ENCODE data around the gene PLXNA4. TPM values are rescaled to one million over a fixed set of nuclear protein-coding genes. Genes with fewer than 3 reads are reported as not detected.

Gene PLXNA4
- total and polyA plus RNA-seq, 2 donors (not counting 1 experiment from before 2014, with no cell fraction given) = not detected

DNA sequence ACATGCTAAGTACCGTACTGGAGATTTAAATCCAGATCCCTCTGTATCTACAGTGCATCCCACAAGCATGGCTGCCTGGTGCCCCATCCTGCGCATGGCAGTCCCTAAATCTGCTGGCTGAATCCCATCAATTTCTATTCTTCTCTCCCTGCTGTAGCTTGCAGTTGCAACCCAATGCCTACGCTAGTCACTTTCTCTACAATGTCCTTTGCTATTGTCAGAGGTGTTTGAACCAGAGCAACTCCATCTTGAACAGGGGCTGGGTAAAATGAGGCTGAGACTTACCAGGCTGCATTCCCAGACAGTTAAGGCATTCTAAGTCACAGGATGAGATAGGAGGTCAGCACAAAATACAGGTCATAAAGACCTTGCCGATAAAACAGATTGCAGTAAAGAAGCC, 461.2 kb downstream of the PLXNA4 start:
- no peaks in the 10 kb centered on the region for H3K4me1 ChIP-seq (ENCODE audit: control insufficient read depth in 2 of 2, insufficient read depth in 2 of 2, low read length in 2 of 2)
- no peak overlapping the region for H3K4me2 ChIP-seq (replicated peaks; ENCODE audit: low read depth, low read length, poor library complexity, severe bottlenecking)
- 95% methylated on average over 3 of the region's 4 CpGs for WGBS (ENCODE audit: insufficient coverage)
- no peaks in the 10 kb centered on the region for H4K20me1 ChIP-seq (ENCODE audit: control insufficient read depth, insufficient read depth, low read length, poor library complexity, severe bottlenecking)
- no peaks in the 10 kb centered on the region for H3K36me3 ChIP-seq (replicated peaks in 1 of 2; ENCODE audit: control extremely low read depth in 1 of 2, control insufficient read depth in 1 of 2, extremely low read depth in 1 of 2, insufficient read depth in 2 of 2, low read length in 1 of 2)
- ATAC-seq (ENCODE audit: low read depth) (no peak), DNase-seq (no peak)
- H3K79me2 ChIP-seq (ENCODE audit: control insufficient read depth, insufficient read depth, low read length) = no peaks in the 10 kb centered on the region
- no peak overlapping the region for H3K4me3 ChIP-seq (ENCODE audit: control extremely low read depth in 1 of 5, extremely low read depth in 1 of 5, insufficient read depth in 1 of 5, low read depth in 2 of 5, low read length in 4 of 5)
- no peak overlapping the region for H3K9ac ChIP-seq (ENCODE audit: low read length)
- H3K27me3 ChIP-seq (replicated peaks in 1 of 4; ENCODE audit: control extremely low read depth in 1 of 4, control insufficient read depth in 3 of 4, insufficient read depth in 4 of 4, low read length in 3 of 4) = no peaks in the 10 kb centered on the region
- POLR2A ChIA-PET = no interaction called here
- no peak overlapping the region for H3K27ac ChIP-seq (ENCODE audit: low read length in 2 of 2)
- Mint-ChIP-seq H3K9me3 (ENCODE audit: insufficient read depth) (no peaks in the 10 kb centered on the region), H3K4me1 (no peaks in the 10 kb centered on the region), H3K27me3 (no peaks in the 10 kb centered on the region), H3K4me3 (no peak overlapping the region), H3K27ac (no peak overlapping the region)
- TF ChIP-seq EZH2 (IDR thresholded peaks at IDR 0.05; ENCODE audit: borderline replicate concordance, insufficient read depth, low read depth, low read length, poor library complexity, severe bottlenecking) (no peak), CTCF (IDR thresholded peaks at IDR 0.05) (no peak)
- H3K9me3 ChIP-seq (ENCODE audit: control extremely low read depth in 1 of 3, control insufficient read depth in 2 of 3, insufficient read depth in 1 of 3, low read length in 2 of 3) = peaks cover 0 to 12% (median 0%) of the 10 kb centered on the region in 3 donors
- CTCF ChIA-PET = no interaction called here
- intact Hi-C loops (cut with micrococcal nuclease) = no loop called here
- H2AFZ ChIP-seq (ENCODE audit: insufficient read depth, low read depth, low read length, poor library complexity, severe bottlenecking) = no peak overlapping the region

GRCh38 chr7:132114411-132114810, 461.9 kb downstream of the PLXNA4 start:
- CTCF ChIA-PET = no interaction called here
- Histone ChIP-seq H3K9ac (ENCODE audit: low read length) (no peak overlapping the region), H3K27me3 (replicated peaks in 1 of 4; ENCODE audit: control extremely low read depth in 1 of 4, control insufficient read depth in 3 of 4, insufficient read depth in 4 of 4, low read length in 3 of 4) (no peaks in the 10 kb centered on the region), H3K36me3 (replicated peaks in 1 of 2; ENCODE audit: control extremely low read depth in 1 of 2, control insufficient read depth in 1 of 2, extremely low read depth in 1 of 2, insufficient read depth in 2 of 2, low read length in 1 of 2) (no peaks in the 10 kb centered on the region), H3K4me2 (replicated peaks; ENCODE audit: low read depth, low read length, poor library complexity, severe bottlenecking) (no peak overlapping the region), H3K27ac (ENCODE audit: low read length in 2 of 2) (no peak overlapping the region), H3K4me3 (ENCODE audit: control extremely low read depth in 1 of 5, extremely low read depth in 1 of 5, insufficient read depth in 1 of 5, low read depth in 2 of 5, low read length in 4 of 5) (no peak overlapping the region), H3K79me2 (ENCODE audit: control insufficient read depth, insufficient read depth, low read length) (no peaks in the 10 kb centered on the region), H3K4me1 (ENCODE audit: control insufficient read depth in 2 of 2, insufficient read depth in 2 of 2, low read length in 2 of 2) (no peaks in the 10 kb centered on the region), H4K20me1 (ENCODE audit: control insufficient read depth, insufficient read depth, low read length, poor library complexity, severe bottlenecking) (no peaks in the 10 kb centered on the region), H3K9me3 (ENCODE audit: control extremely low read depth in 1 of 3, control insufficient read depth in 2 of 3, insufficient read depth in 1 of 3, low read length in 2 of 3) (peaks cover 0 to 12% (median 0%) of the 10 kb centered on the region in 3 donors), H2AFZ (ENCODE audit: insufficient read depth, low read depth, low read length, poor library complexity, severe bottlenecking) (no peak overlapping the region)
- Mint-ChIP-seq H3K27me3 (no peaks in the 10 kb centered on the region), H3K4me3 (no peak overlapping the region), H3K4me1 (no peaks in the 10 kb centered on the region), H3K27ac (no peak overlapping the region), H3K9me3 (ENCODE audit: insufficient read depth) (no peaks in the 10 kb centered on the region)
- WGBS (ENCODE audit: insufficient coverage) = 89% methylated on average over 9 of the region's 9 CpGs
- POLR2A ChIA-PET = no interaction called here
- ATAC-seq (ENCODE audit: low read depth) (no peak), DNase-seq (no peak)
- intact Hi-C loops (cut with micrococcal nuclease) = no loop called here
- TF ChIP-seq EZH2 (IDR thresholded peaks at IDR 0.05; ENCODE audit: borderline replicate concordance, insufficient read depth, low read depth, low read length, poor library complexity, severe bottlenecking) (no peak), CTCF (IDR thresholded peaks at IDR 0.05) (no peak)

Data from B cell (primary cell).